ENCODE measurements around the gene NTNG1.

The NTNG1 gene

DNA sequence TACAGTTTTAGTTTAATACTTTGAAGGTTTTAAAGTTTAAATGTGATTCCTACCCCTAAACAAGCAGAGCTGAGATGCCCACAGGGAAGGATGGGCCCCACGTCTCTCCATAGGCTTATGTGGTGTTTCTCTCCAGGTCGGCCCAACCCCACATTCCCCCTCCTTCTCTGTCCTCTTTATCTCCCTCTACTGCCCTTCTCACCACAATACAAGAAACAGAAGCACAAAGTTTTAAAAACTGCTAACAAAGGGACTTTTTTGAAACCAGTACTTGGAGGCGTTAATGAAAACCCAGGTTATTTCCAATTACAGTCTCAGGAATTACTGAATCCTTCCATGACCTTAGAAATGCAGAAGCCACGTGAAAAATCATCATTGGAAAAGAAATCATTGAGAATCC lies 324.0 kb downstream of the NTNG1 start:
- Histone ChIP-seq H3K9ac (ENCODE audit: low read length) (no peak overlapping the region), H3K18ac (ENCODE audit: low read depth in 1 of 2, low read length in 2 of 2) (no peak overlapping the region), H3K23ac (ENCODE audit: low read length in 2 of 2) (no peak overlapping the region), H3K36me3 (ENCODE audit: control insufficient read depth in 1 of 2, insufficient read depth in 2 of 2, low read depth in 1 of 2, low read length in 2 of 2) (no peaks in the 10 kb centered on the region), H2BK5ac (ENCODE audit: low read depth, low read length, poor library complexity, severe bottlenecking) (no peak overlapping the region), H3K9me3 (ENCODE audit: control insufficient read depth, low read length) (no peaks in the 10 kb centered on the region), H4K8ac (ENCODE audit: low read length) (no peak overlapping the region), H2BK12ac (ENCODE audit: low read length in 2 of 2) (no peak overlapping the region), H4K91ac (ENCODE audit: low read length) (no peak overlapping the region), H3K4me1 (ENCODE audit: control insufficient read depth, insufficient read depth, low read depth, low read length) (no peaks in the 10 kb centered on the region), H3K79me1 (replicated peaks; ENCODE audit: low read length, poor library complexity, severe bottlenecking) (no peaks in the 10 kb centered on the region), H2AFZ (ENCODE audit: low read depth, low read length) (no peak overlapping the region), H2AK5ac (ENCODE audit: low read length, severe bottlenecking) (no peak overlapping the region), H3K4me2 (ENCODE audit: low read length, poor library complexity, severe bottlenecking) (no peak overlapping the region), H3K4ac (ENCODE audit: low read depth in 1 of 2, low read length in 2 of 2) (no peak overlapping the region), H2BK120ac (ENCODE audit: low read depth, low read length) (no peak overlapping the region), H3K4me3 (ENCODE audit: insufficient read depth in 1 of 2, low read depth in 1 of 2, low read length in 2 of 2) (no peak overlapping the region), H2BK15ac (ENCODE audit: low read depth, poor library complexity, severe bottlenecking) (no peak overlapping the region), H3K14ac (ENCODE audit: low read length in 2 of 2) (no peak overlapping the region), H3K27me3 (ENCODE audit: control insufficient read depth in 1 of 2, insufficient read depth in 1 of 2, low read length in 2 of 2) (no peaks in the 10 kb centered on the region), H3K27ac (ENCODE audit: low read length, poor library complexity, severe bottlenecking) (no peak overlapping the region)
- no peak for DNase-seq
- 60% methylated on average over 4 of the region's 4 CpGs for WGBS

GRCh38 chr1:107467286-107467685 lies 326.4 kb downstream of the NTNG1 start:
- H2BK5ac ChIP-seq (ENCODE audit: low read depth, low read length, poor library complexity, severe bottlenecking), result no peak overlapping the region
- H3K14ac ChIP-seq (ENCODE audit: low read length in 2 of 2), result no peak overlapping the region
- no peak for DNase-seq
- no peak overlapping the region for H3K18ac ChIP-seq (ENCODE audit: low read depth in 1 of 2, low read length in 2 of 2)
- no peak overlapping the region for H4K91ac ChIP-seq (ENCODE audit: low read length)
- no peak overlapping the region for H4K8ac ChIP-seq (ENCODE audit: low read length)
- no peak overlapping the region for H2BK15ac ChIP-seq (ENCODE audit: low read depth, poor library complexity, severe bottlenecking)
- H3K4me2 ChIP-seq (ENCODE audit: low read length, poor library complexity, severe bottlenecking), result no peak overlapping the region
- H3K4me1 ChIP-seq (ENCODE audit: control insufficient read depth, insufficient read depth, low read depth, low read length), result no peaks in the 10 kb centered on the region
- no peak overlapping the region for H3K27ac ChIP-seq (ENCODE audit: low read length, poor library complexity, severe bottlenecking)
- H3K27me3 ChIP-seq (ENCODE audit: control insufficient read depth in 1 of 2, insufficient read depth in 1 of 2, low read length in 2 of 2), result no peaks in the 10 kb centered on the region
- H3K4me3 ChIP-seq (ENCODE audit: insufficient read depth in 1 of 2, low read depth in 1 of 2, low read length in 2 of 2), result no peak overlapping the region
- no peaks in the 10 kb centered on the region for H3K79me1 ChIP-seq (replicated peaks; ENCODE audit: low read length, poor library complexity, severe bottlenecking)
- no peak overlapping the region for H2AK5ac ChIP-seq (ENCODE audit: low read length, severe bottlenecking)
- H2BK120ac ChIP-seq (ENCODE audit: low read depth, low read length), result no peak overlapping the region
- no peaks in the 10 kb centered on the region for H3K9me3 ChIP-seq (ENCODE audit: control insufficient read depth, low read length)
- H3K4ac ChIP-seq (ENCODE audit: low read depth in 1 of 2, low read length in 2 of 2), result no peak overlapping the region
- no peak overlapping the region for H2AFZ ChIP-seq (ENCODE audit: low read depth, low read length)
- H2BK12ac ChIP-seq (ENCODE audit: low read length in 2 of 2), result no peak overlapping the region
- 83% methylated on average over 1 of the region's 1 CpG for WGBS
- H3K36me3 ChIP-seq (ENCODE audit: control insufficient read depth in 1 of 2, insufficient read depth in 2 of 2, low read depth in 1 of 2, low read length in 2 of 2), result no peaks in the 10 kb centered on the region
- no peak overlapping the region for H3K23ac ChIP-seq (ENCODE audit: low read length in 2 of 2)
- no peak overlapping the region for H3K9ac ChIP-seq (ENCODE audit: low read length)

DNA sequence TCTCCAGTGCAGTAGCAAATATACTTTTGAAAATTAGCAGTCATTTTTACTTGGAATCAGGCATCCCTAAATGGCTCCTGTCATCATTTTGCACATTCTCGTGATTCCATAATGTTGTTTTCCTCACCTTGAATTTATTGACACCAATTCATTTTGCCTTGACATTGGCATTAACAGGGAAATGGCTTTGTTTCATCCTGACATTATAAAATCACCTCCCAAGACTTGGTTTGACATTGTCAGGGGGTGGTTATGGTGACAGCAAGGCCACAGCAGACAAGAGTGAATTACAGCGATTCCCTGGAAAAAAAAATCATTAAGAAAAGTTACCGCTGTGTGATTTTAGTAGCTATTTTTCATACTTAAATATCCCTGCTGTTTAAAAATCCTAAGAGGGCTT lies 327.0 kb downstream of the NTNG1 start:
- Histone ChIP-seq H2BK12ac (ENCODE audit: low read length in 2 of 2) (no peak overlapping the region), H2BK15ac (ENCODE audit: low read depth, poor library complexity, severe bottlenecking) (no peak overlapping the region), H3K18ac (ENCODE audit: low read depth in 1 of 2, low read length in 2 of 2) (no peak overlapping the region), H4K8ac (ENCODE audit: low read length) (no peak overlapping the region), H3K4me1 (ENCODE audit: control insufficient read depth, insufficient read depth, low read depth, low read length) (no peaks in the 10 kb centered on the region), H3K4me3 (ENCODE audit: insufficient read depth in 1 of 2, low read depth in 1 of 2, low read length in 2 of 2) (no peak overlapping the region), H3K79me1 (replicated peaks; ENCODE audit: low read length, poor library complexity, severe bottlenecking) (no peaks in the 10 kb centered on the region), H2AK5ac (ENCODE audit: low read length, severe bottlenecking) (no peak overlapping the region), H3K9ac (ENCODE audit: low read length) (no peak overlapping the region), H3K36me3 (ENCODE audit: control insufficient read depth in 1 of 2, insufficient read depth in 2 of 2, low read depth in 1 of 2, low read length in 2 of 2) (no peaks in the 10 kb centered on the region), H3K27me3 (ENCODE audit: control insufficient read depth in 1 of 2, insufficient read depth in 1 of 2, low read length in 2 of 2) (no peaks in the 10 kb centered on the region), H3K14ac (ENCODE audit: low read length in 2 of 2) (no peak overlapping the region), H4K91ac (ENCODE audit: low read length) (no peak overlapping the region), H3K4ac (ENCODE audit: low read depth in 1 of 2, low read length in 2 of 2) (no peak overlapping the region), H3K27ac (ENCODE audit: low read length, poor library complexity, severe bottlenecking) (no peak overlapping the region), H3K23ac (ENCODE audit: low read length in 2 of 2) (no peak overlapping the region), H2BK120ac (ENCODE audit: low read depth, low read length) (no peak overlapping the region), H3K4me2 (ENCODE audit: low read length, poor library complexity, severe bottlenecking) (no peak overlapping the region), H3K9me3 (ENCODE audit: control insufficient read depth, low read length) (no peaks in the 10 kb centered on the region), H2BK5ac (ENCODE audit: low read depth, low read length, poor library complexity, severe bottlenecking) (no peak overlapping the region), H2AFZ (ENCODE audit: low read depth, low read length) (no peak overlapping the region)
- no peak for DNase-seq
- WGBS, result 83% methylated on average over 1 of the region's 3 CpGs

GRCh38 chr1:107473065-107473464 lies 332.2 kb downstream of the NTNG1 start:
- Histone ChIP-seq H3K9ac (ENCODE audit: low read length) (no peak overlapping the region), H3K4ac (ENCODE audit: low read depth in 1 of 2, low read length in 2 of 2) (no peak overlapping the region), H3K4me1 (ENCODE audit: control insufficient read depth, insufficient read depth, low read depth, low read length) (no peaks in the 10 kb centered on the region), H2AFZ (ENCODE audit: low read depth, low read length) (no peak overlapping the region), H2BK120ac (ENCODE audit: low read depth, low read length) (no peak overlapping the region), H2BK15ac (ENCODE audit: low read depth, poor library complexity, severe bottlenecking) (no peak overlapping the region), H3K23ac (ENCODE audit: low read length in 2 of 2) (no peak overlapping the region), H3K4me3 (ENCODE audit: insufficient read depth in 1 of 2, low read depth in 1 of 2, low read length in 2 of 2) (no peak overlapping the region), H4K91ac (ENCODE audit: low read length) (no peak overlapping the region), H2BK5ac (ENCODE audit: low read depth, low read length, poor library complexity, severe bottlenecking) (no peak overlapping the region), H3K27ac (ENCODE audit: low read length, poor library complexity, severe bottlenecking) (no peak overlapping the region), H3K9me3 (ENCODE audit: control insufficient read depth, low read length) (no peaks in the 10 kb centered on the region), H3K36me3 (ENCODE audit: control insufficient read depth in 1 of 2, insufficient read depth in 2 of 2, low read depth in 1 of 2, low read length in 2 of 2) (no peaks in the 10 kb centered on the region), H2AK5ac (ENCODE audit: low read length, severe bottlenecking) (no peak overlapping the region), H3K27me3 (ENCODE audit: control insufficient read depth in 1 of 2, insufficient read depth in 1 of 2, low read length in 2 of 2) (no peaks in the 10 kb centered on the region), H3K4me2 (ENCODE audit: low read length, poor library complexity, severe bottlenecking) (no peak overlapping the region), H3K18ac (ENCODE audit: low read depth in 1 of 2, low read length in 2 of 2) (no peak overlapping the region), H2BK12ac (ENCODE audit: low read length in 2 of 2) (no peak overlapping the region), H3K14ac (ENCODE audit: low read length in 2 of 2) (no peak overlapping the region), H4K8ac (ENCODE audit: low read length) (no peak overlapping the region), H3K79me1 (replicated peaks; ENCODE audit: low read length, poor library complexity, severe bottlenecking) (no peaks in the 10 kb centered on the region)
- DNase-seq, result no peak
- 68% methylated on average over 2 of the region's 2 CpGs for WGBS
